Ascending aorta (tissue), 2 donors: ENCODE measurements around the gene ATP11C. TPM values are rescaled to one million over a fixed set of nuclear protein-coding genes. Genes with fewer than 3 reads are reported as not detected.

Experiments used
- DNase-seq, 2 donors: peaks; one replicate each; pipeline ENCODE4 v3.0.0-alpha.2; 2019; ENCODE audit warnings: low spot score in 2 of 2
- H3K27ac ChIP-seq, 2 donors: fragments of 200-600 bp; sonication (generic); one replicate each; pipeline ENCODE4 v1.5.1; 2016 to 2017; ENCODE audit warnings: mild to moderate bottlenecking in 1 of 2
- H3K27me3 ChIP-seq: fragments of 200-600 bp; sonication (generic); one replicate; pipeline ENCODE4 v1.5.1; 2017
- H3K36me3 ChIP-seq, 2 donors: fragments of 200-600 bp; sonication (generic); one replicate each; pipeline ENCODE4 v1.5.1; 2016
- H3K4me1 ChIP-seq, 2 donors: fragments of 200-600 bp; sonication (generic); one replicate each; pipeline ENCODE4 v1.5.1; 2016 to 2017; ENCODE audit warnings: mild to moderate bottlenecking in 1 of 2
- H3K4me3 ChIP-seq, 2 donors: fragments of 200-600 bp; sonication (generic); one replicate each; pipeline ENCODE4 v1.5.1; 2016 to 2017; ENCODE audit warnings: mild to moderate bottlenecking in 1 of 2
- H3K9me3 ChIP-seq, 2 donors: fragments of 200-600 bp; sonication (generic); one replicate each; pipeline ENCODE4 v1.5.1; 2016
- CTCF ChIP-seq, 3 experiments: fragments of 200-600 bp in 2 of 3; fragments of 450-650 bp in 1 of 3; sonication (generic) in 2 of 3; IDR thresholded peaks; one replicate each; pipeline ENCODE4 v1.5.1; 2016 to 2019; ENCODE audit warnings: antibody characterized with exemption in 3 of 3, mild to moderate bottlenecking in 1 of 3, moderate library complexity in 1 of 3
- intact Hi-C: fragments of 100-400 bp; cut with DNase I; formaldehyde crosslinking; loops from one replicate; pipeline ENCODE4 v1.15.1; 2023
- total RNA-seq: library from RNA; depleted of rRNA; stranded (reverse); fragments of >200 nt; gene quantifications from one replicate; pipeline ENCODE4 v1.1.0, GENCODE V29; 2016

ATP11C gene
- total RNA-seq, 1 donor from 2014 or later = 16.4 TPM

- H3K9me3 ChIP-seq = no peaks in the 10 kb centered on the region
- no peak overlapping the region for H3K27ac ChIP-seq
- TF ChIP-seq CTCF (IDR thresholded peaks at IDR 0.05) = no peak
- DNase-seq = no peak
- no peaks in the 10 kb centered on the region for H3K36me3 ChIP-seq
- H3K4me3 ChIP-seq = no peak overlapping the region
- H3K4me1 ChIP-seq = peaks cover 3 to 5% of the 10 kb centered on the region in 2 donors
- no peaks in the 10 kb centered on the region for H3K27me3 ChIP-seq
- intact Hi-C loops = no loop called here
Observed at GRCh38 chrX:139832718-139833309, 100.0 kb downstream of the ATP11C start.

GRCh38 chrX:139831675-139832456 lies 101.0 kb downstream of the ATP11C start:
- TF ChIP-seq CTCF (IDR thresholded peaks at IDR 0.05) = no peak
- peaks cover 3 to 5% of the 10 kb centered on the region in 2 donors for H3K4me1 ChIP-seq
- no peak overlapping the region for H3K27ac ChIP-seq
- no peaks in the 10 kb centered on the region for H3K27me3 ChIP-seq
- no peak for DNase-seq
- H3K36me3 ChIP-seq = no peaks in the 10 kb centered on the region
- intact Hi-C loops = no loop called here
- H3K4me3 ChIP-seq = no peak overlapping the region
- H3K9me3 ChIP-seq = no peaks in the 10 kb centered on the region

GRCh38 chrX:139831017-139831416 lies 101.8 kb downstream of the ATP11C start:
- Histone ChIP-seq H3K27me3 (no peaks in the 10 kb centered on the region), H3K9me3 (no peaks in the 10 kb centered on the region), H3K27ac (peak overlapping the region in 1 of 2 donors; percentile 2), H3K4me1 (peaks cover 3 to 8% of the 10 kb centered on the region in 2 donors), H3K36me3 (no peaks in the 10 kb centered on the region), H3K4me3 (no peak overlapping the region)
- DNase-seq = no peak
- intact Hi-C loops = no loop called here
- TF ChIP-seq CTCF (IDR thresholded peaks at IDR 0.05) = no peak

- TF ChIP-seq CTCF (IDR thresholded peaks at IDR 0.05) = no peak
- Histone ChIP-seq H3K9me3 (no peaks in the 10 kb centered on the region), H3K4me1 (peaks cover 3 to 11% of the 10 kb centered on the region in 2 donors), H3K27ac (no peak overlapping the region), H3K36me3 (no peaks in the 10 kb centered on the region), H3K4me3 (no peak overlapping the region), H3K27me3 (no peaks in the 10 kb centered on the region)
- no peak for DNase-seq
- intact Hi-C loops = loop anchor here (5.0 kb wide), 2 partner anchors 53 to 103 kb away; partner anchors contain the start of gene ATP11C
Observed at GRCh38 chrX:139828830-139829229, 104.0 kb downstream of the ATP11C start.

- H3K4me3 ChIP-seq = no peak overlapping the region
- no peaks in the 10 kb centered on the region for H3K36me3 ChIP-seq
- no peak overlapping the region for H3K27ac ChIP-seq
- H3K27me3 ChIP-seq = no peaks in the 10 kb centered on the region
- peaks cover 3 to 14% of the 10 kb centered on the region in 2 donors for H3K4me1 ChIP-seq
- H3K9me3 ChIP-seq = no peaks in the 10 kb centered on the region
- no peak for TF ChIP-seq CTCF (IDR thresholded peaks at IDR 0.05)
- intact Hi-C loops = loop anchor here (5.0 kb wide), 2 partner anchors 54 to 104 kb away; partner anchors contain the start of gene ATP11C
- DNase-seq = no peak
Observed at GRCh38 chrX:139828033-139828432, 104.8 kb downstream of the ATP11C start.
